Activated T-helper 9 cell treated with anti-CD3 and anti-CD28 coated beads, Interleukin-2, amount 50 U/mL, for 16 hours (primary cell): ENCODE measurements around the gene CD74.
"Not testable (repeated sequence)": the region's sequence is repeated elsewhere in the genome, so short reads cannot be mapped to it uniquely, and the experiment has no call there.

Experiments used
- DNase-seq: peaks from one replicate; pipeline ENCODE4 v3.0.0-alpha.2; 2020; ENCODE audit warnings: low read depth

The CD74 gene

GRCh38 chr5:150412319-150413175, at the start of gene CD74:
TSS of gene CD74 (minus strand) at chr5:150412910. CDS start at chr5:150412749, 161 bp downstream.
- DNase-seq: peak; percentile 86

- no peak for DNase-seq
Observed at GRCh38 chr5:150461231-150461630, 48.5 kb upstream of the CD74 start.

- no peak for DNase-seq
Observed at GRCh38 chr5:150460781-150461180, 48.1 kb upstream of the CD74 start.

DNA sequence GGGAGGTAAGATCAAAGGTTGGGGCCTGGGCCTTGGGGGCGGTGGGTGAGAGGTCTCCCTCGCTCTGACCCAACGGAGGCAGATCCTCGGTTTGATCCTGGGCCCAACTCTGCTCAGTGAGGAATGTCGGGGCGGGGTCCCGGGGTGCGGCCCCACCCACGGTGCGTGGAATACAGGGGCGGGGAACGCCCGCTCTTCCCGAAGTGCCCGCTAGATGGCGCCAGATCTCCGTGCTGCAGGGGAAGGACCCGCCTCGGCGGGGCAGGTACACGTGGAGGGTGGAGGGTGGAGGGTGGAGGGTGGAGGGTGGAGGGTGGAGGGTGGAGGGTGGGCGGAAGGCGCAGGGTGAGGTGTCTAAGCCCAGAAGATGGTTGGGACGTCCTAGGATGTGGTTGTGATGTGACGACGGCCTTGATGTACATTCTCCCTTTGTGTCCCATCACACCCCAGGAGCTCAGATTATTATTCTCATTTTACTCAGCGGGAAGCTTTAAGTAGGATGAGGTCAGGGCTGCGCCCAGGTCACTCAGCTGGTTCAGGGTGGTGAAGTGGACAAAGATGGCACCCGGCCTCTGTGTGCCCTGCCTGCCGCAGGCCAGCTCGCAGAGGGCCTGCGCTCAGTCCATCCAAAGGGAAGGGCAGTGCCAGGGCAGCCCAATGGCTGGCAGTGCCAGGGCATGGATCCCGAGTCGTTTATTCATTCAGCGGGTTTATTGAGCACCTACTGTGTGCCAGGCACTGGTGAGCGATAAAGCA, 46.3 kb upstream of the CD74 start:
- DNase-seq: peak; percentile 81

- DNase-seq: no peak
Observed at GRCh38 chr5:150457562-150458240, 45.0 kb upstream of the CD74 start.

GRCh38 chr5:150457121-150457520, 44.4 kb upstream of the CD74 start:
- DNase-seq: no peak

- DNase-seq: no peak
Observed at GRCh38 chr5:150454492-150455229, 42.0 kb upstream of the CD74 start.

DNA sequence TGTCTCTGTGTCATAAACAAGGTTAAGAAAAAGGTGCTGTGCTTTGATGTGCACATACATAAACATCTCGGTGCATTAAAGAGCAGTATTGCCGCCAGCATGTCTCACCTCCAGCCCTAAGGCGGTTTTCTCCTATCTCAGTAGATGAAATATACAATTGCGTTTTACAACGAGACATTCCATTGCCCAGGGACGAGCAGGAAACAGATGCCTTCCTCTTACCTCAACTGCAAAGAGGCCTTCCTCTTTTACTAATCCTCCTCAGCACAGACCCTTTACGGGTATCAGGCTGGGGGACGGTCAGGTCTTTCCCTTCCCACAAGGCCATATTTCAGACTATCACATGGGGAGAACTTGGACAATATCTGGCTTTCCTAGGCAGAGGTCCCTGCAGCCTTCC, 41.3 kb upstream of the CD74 start:
- not testable (repeated sequence) for DNase-seq

DNA sequence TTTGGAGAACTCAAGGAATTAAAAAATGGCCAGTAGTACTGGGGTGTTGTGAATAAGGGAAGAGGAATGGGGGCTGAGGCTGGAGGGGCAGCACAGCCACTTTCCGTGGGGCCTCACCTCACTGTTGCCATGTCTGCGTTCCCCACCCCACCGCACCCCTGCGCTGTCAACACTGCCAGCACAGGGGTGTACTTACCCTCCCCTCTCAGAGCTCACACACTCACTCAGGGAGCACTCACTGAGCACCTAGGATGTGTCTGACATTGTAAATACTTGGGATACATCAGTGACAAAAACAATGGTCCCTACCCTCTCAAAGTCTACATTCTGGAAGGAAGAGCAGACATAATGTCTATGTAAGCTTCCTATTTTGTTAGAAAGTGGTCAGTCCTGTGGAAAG, 40.2 kb upstream of the CD74 start:
- no peak for DNase-seq

GRCh38 chr5:150451594-150451993, 38.9 kb upstream of the CD74 start:
- DNase-seq: no peak

DNA sequence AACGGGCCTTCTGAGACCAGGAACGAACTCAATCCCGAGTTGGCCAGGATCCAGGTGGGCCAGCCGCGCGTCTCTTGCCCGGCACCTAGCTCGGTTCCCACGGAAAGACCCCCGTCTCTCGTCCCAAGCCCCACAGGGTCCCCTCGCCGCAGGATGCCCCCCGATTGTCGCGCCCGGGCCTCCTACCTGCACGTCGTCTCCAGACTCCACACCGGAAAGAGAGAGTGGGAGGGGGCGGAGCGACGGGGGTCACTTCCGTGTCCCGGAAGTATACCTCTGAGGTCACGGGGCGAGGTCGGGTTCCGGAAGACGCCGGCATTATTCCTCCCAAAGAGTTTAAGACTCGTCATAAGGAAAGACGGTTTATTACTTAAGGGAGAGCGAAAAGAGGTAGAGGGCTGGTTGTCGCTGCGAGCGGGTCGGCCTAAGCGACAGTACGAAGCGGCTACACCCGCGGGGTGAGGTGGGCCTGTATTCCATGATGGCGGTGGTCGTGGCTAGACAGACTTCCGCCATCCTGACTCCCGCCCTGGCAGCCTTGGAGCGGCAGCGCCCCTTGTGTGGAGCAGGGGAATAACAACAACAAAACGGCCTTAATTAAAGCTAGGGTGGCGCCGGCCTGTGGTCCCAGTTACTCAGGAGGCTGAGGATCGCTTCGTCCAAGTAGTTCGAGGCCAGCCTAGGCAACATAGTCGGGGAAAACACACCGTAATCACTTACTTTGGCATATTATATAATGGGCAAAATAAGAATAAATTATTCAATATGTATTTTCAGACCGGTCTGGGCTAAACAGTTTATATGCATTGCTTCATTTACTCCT, 37.0 kb upstream of the CD74 start, which contains the start of gene RPS14:
Gene RPS14 (minus strand): TSS at position 223 of the 823 bp plus-strand sequence. CDS start 2,006 bp downstream, outside the sequence.
- DNase-seq: peak; percentile 89

DNA sequence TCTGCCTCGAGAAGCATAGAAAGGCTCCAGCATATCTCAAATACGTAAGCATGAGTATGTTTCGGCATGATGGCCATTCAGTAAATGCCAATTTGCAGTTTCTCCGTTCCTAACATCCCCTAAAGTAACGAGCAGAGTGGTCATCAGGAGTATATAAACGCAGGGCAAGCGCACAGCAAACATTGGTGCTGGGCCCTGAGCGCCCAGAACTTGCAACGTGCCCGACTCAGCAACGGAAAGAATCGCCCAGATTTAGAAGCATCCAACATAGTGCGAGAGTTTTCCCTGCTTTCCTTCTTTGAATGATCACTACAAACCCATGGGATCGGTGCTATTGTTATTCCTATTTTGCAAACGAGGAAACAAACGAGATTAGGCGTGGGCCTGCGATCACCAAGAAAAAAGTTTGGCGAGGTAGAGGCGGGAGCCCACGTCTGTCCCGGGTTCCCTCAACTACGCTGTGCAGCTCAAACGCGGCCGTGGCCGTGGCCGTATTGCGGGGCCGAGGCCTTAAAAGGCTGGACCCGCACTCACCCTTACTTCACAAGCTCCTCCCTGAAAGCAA, 36.3 kb upstream of the CD74 start:
- DNase-seq: no peak

- DNase-seq: no peak
Observed at GRCh38 chr5:150448334-150448733, 35.6 kb upstream of the CD74 start.

GRCh38 chr5:150447188-150447587, 34.5 kb upstream of the CD74 start:
- no peak for DNase-seq

DNA sequence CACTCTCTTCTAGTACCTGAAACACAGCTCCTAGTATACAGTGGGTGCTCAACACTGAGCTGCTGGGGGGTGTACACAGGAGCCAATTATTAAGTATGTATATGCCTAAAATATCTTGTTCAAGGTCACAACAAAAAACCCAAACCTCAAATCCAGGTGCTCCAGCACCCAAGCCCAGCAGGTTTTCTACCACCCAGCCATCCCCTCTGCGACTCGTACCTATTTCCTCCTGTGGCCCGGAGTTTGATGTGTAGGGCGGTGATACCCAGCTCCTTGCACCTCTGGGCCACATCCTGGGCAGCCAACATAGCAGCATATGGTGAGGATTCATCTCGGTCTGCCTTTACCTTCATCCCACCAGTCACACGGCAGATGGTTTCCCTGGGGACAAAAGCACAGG, 33.9 kb upstream of the CD74 start:
- DNase-seq: no peak

DNA sequence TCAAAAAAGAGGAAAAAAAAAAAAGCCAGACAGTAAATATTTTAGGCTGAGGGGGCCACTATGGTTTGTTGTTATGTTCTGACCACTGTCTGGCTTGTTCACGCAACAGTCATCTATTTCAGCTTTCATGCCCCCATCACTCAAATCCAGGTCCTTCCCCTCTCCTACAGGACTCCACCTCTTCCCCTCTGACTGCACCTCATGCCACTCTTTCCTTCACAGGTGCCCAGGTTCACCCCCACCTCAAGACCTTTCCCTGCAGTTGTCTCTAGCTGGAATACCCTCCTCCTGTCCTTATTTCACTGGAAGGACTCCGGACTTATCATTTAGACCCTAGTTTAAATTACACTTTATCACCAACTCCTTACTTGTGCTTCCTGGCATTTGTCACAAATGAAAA, 33.4 kb upstream of the CD74 start:
- no peak for DNase-seq

- DNase-seq: no peak
Observed at GRCh38 chr5:150444770-150445169, 32.1 kb upstream of the CD74 start.

DNA sequence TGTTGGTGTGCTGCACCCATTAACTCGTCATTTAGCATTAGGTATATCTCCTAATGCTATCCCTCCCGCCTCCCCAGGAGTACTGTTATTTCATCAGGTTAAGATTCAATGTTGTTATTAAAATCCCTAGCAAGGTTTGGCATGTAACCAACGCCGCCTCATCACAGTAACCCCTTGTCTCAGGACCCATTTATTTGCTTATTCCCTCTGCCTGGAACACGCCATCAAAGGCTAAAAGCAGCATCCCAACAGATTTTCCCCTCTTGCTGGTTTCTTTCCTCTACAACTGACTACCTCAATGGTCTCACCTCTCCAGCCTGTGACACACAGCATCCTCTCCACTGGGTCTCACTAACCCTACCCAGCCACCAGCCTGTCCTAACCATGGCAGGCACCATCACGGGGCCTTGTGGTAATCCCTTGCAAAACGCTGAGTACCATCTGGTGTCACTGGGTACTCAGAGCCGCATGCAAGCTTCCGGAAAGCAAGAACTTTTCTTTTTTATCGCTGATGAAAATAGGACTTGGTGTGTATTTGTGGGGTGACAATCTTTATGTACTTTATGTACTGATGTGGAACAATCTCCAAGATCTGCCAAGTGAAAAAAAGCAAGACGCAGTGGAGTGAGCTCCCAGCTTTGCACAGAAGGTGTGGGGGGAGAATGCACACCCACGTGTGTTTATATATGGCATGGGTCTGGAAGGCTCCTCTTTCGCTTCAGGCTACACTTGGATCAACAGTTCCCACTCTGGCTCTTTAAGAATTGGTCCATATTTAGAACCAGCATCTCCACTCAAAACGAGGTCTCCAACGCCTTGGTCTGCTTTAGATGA, 30.7 kb upstream of the CD74 start:
- no peak for DNase-seq

GRCh38 chr5:150442699-150443080, 30.0 kb upstream of the CD74 start:
- no peak for DNase-seq
